SK-N-SH (cell line): ENCODE measurements around the gene SLC1A2.

Experiments used
- JUND ChIP-seq: IDR thresholded peaks from 2 replicates; pipeline ENCODE4 v1.4.0; 2012
- TF ChIP-seq, protein P1 (sequence below): IDR thresholded peaks from 2 replicates; pipeline ENCODE4 v1.6.1; 2012; ENCODE audit warnings: mild to moderate bottlenecking, low read depth, low read length, moderate library complexity
- TF ChIP-seq, protein P2 (sequence below): fragments of 150-350 bp; IDR thresholded peaks from 2 replicates; pipeline ENCODE4 v1.6.1; 2017; ENCODE audit warnings: antibody characterized with exemption, low read length, low read depth, borderline replicate concordance

DNA sequence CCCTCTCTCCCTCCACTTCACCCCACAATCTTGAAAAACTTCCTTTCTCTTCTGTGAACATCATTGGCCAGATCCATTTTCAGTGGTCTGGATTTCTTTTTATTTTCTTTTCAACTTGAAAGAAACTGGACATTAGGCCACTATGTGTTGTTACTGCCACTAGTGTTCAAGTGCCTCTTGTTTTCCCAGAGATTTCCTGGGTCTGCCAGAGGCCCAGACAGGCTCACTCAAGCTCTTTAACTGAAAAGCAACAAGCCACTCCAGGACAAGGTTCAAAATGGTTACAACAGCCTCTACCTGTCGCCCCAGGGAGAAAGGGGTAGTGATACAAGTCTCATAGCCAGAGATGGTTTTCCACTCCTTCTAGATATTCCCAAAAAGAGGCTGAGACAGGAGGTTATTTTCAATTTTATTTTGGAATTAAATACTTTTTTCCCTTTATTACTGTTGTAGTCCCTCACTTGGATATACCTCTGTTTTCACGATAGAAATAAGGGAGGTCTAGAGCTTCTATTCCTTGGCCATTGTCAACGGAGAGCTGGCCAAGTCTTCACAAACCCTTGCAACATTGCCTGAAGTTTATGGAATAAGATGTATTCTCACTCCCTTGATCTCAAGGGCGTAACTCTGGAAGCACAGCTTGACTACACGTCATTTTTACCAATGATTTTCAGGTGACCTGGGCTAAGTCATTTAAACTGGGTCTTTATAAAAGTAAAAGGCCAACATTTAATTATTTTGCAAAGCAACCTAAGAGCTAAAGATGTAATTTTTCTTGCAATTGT is 188.1 kb downstream of the SLC1A2 start:
- TF ChIP-seq, protein P1, sequence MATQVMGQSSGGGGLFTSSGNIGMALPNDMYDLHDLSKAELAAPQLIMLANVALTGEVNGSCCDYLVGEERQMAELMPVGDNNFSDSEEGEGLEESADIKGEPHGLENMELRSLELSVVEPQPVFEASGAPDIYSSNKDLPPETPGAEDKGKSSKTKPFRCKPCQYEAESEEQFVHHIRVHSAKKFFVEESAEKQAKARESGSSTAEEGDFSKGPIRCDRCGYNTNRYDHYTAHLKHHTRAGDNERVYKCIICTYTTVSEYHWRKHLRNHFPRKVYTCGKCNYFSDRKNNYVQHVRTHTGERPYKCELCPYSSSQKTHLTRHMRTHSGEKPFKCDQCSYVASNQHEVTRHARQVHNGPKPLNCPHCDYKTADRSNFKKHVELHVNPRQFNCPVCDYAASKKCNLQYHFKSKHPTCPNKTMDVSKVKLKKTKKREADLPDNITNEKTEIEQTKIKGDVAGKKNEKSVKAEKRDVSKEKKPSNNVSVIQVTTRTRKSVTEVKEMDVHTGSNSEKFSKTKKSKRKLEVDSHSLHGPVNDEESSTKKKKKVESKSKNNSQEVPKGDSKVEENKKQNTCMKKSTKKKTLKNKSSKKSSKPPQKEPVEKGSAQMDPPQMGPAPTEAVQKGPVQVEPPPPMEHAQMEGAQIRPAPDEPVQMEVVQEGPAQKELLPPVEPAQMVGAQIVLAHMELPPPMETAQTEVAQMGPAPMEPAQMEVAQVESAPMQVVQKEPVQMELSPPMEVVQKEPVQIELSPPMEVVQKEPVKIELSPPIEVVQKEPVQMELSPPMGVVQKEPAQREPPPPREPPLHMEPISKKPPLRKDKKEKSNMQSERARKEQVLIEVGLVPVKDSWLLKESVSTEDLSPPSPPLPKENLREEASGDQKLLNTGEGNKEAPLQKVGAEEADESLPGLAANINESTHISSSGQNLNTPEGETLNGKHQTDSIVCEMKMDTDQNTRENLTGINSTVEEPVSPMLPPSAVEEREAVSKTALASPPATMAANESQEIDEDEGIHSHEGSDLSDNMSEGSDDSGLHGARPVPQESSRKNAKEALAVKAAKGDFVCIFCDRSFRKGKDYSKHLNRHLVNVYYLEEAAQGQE = no peak
- TF ChIP-seq, protein P2, sequence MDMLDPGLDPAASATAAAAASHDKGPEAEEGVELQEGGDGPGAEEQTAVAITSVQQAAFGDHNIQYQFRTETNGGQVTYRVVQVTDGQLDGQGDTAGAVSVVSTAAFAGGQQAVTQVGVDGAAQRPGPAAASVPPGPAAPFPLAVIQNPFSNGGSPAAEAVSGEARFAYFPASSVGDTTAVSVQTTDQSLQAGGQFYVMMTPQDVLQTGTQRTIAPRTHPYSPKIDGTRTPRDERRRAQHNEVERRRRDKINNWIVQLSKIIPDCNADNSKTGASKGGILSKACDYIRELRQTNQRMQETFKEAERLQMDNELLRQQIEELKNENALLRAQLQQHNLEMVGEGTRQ = no peak
- TF ChIP-seq JUND = no peak
